GM12801 (cell line): Measurements from ENCODE around the gene FOXJ1.

Source experiments
- TF ChIP-seq, protein P1 (sequence below): IDR thresholded peaks from one replicate; pipeline ENCODE4 v1.5.1; 2011; ENCODE audit warnings: control low read depth; ENCODE audit not compliant: insufficient read length; ENCODE audit errors: extremely low read depth

The FOXJ1 gene

DNA sequence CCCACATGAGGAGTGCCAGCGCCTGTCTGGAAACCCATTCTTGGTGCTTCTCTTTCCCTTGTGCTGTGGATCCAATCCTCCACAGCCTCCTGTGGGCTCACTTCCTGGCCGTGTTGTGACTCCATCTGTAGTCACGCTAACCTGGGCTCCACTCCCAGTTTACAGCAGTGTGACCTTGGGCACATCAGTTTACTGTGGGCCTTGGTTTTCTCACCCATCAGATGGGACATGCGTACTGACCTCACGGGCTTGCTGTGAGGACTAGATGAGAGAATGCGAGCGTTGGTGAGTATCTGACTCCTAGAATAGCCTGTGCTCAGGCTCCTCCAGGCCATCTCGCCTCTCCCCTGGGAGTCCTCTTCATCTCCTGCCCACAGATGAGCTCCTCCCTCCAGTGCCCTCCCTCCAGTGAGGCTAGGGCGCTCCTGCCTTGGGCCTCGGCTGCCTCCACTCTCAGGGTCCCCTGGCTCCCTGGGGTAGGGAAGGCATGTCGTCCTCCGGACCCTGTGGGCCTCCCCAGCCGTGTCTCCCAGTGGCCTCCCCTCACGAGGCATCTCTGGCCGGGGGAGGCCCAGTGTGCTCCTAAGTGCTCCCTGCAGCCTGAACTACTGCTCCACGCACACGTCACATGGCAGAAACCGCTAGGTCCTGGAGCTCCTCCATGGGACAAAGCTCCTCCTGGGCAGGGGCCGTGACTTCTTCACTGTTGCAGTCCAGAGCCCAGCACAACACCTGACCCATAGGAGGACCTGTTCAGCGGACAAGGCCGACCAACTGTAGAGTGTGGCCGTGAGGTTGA lies 5.2 kb upstream of the FOXJ1 start:
- TF ChIP-seq, protein P1, sequence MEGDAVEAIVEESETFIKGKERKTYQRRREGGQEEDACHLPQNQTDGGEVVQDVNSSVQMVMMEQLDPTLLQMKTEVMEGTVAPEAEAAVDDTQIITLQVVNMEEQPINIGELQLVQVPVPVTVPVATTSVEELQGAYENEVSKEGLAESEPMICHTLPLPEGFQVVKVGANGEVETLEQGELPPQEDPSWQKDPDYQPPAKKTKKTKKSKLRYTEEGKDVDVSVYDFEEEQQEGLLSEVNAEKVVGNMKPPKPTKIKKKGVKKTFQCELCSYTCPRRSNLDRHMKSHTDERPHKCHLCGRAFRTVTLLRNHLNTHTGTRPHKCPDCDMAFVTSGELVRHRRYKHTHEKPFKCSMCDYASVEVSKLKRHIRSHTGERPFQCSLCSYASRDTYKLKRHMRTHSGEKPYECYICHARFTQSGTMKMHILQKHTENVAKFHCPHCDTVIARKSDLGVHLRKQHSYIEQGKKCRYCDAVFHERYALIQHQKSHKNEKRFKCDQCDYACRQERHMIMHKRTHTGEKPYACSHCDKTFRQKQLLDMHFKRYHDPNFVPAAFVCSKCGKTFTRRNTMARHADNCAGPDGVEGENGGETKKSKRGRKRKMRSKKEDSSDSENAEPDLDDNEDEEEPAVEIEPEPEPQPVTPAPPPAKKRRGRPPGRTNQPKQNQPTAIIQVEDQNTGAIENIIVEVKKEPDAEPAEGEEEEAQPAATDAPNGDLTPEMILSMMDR: no peak

DNA sequence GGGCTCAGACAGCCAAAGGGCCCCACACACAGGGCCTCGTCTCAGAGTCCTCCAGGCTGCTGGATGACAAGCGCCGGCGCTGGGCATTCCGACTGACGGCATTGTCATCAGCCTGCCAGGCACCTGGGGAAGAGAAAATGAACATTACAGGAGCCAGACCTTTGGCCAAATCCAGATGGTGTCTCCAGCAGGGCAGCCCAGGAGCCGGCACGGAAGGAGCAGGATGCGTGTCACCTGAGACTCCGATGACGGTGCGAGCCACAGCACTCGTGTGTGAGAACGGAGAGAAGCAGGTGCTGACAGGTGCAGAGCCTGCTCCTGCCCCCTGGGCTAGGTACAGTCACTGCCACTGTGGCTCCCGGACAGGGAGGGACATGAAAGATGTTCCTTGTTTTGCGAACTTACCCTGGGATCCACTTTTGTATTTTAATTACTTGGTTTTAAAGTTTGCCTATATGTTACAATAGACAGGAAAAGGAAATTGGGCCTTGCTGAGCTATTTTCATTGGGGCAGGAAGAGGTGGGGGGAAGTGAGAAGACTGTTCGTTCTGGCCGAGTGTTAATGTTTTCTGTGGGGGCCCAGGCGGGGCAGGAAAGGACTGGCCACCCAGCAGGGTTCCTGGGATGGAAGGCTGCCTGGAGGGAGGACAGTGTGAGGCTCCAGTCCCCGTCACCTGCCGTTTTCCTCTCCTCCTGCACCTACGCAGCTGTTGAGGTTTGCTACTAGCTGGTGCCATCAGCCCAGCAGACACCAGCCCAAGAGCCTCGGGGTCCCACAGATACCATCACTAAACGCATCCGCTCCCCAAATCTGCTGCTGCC lies 4.4 kb upstream of the FOXJ1 start:
- TF ChIP-seq, protein P1: no peak

DNA sequence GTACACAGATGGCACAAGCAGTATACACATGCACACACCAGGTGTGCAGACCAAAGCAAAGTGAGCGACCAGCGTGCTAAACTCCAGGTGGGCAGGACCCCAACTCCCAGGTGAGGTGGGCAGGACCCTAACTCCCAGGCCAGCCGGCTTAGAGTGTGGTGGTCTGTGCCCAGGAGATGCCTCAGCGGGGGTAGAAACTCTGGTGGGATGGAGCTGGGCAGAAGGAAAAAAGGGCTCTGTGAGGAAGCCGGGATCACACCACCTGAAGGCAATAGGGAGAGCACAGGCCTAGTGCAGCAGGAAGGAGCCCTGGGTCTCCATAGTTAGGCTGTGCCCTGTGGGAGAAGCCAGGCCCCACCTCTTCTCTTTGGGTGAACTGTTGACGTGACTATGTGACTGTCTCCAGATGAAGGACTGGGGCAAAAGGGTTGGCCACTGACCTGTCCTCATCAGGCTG lies 1.6 kb upstream of the FOXJ1 start:
- TF ChIP-seq, protein P1: no peak

DNA sequence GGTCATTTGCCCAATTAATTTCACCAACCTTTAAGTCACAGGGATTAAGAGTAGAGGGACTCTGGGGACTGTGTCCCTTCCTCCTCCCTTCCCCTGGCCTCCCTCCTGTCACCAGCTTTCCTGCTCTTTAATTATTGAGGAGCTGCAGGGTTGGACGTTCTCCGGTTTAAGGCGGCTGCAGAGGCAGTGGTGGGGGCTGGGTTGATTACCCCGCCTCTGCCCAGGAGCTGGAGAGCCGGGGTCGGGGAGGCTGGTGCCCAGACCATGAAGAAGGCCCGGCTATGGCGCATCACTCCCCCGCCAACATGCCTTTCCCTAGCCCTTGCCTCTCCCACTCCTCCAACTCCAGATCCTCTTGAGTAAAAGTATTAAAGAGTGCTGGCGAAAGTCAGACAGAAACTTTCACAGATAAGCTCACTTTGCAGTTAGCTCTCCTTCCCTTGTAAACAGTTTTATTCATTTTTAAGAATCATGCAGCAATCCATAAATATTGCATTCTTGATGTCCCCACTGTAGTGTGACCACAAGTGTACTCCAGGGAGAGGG lies 1.1 kb upstream of the FOXJ1 start:
- TF ChIP-seq, protein P1: no peak

DNA sequence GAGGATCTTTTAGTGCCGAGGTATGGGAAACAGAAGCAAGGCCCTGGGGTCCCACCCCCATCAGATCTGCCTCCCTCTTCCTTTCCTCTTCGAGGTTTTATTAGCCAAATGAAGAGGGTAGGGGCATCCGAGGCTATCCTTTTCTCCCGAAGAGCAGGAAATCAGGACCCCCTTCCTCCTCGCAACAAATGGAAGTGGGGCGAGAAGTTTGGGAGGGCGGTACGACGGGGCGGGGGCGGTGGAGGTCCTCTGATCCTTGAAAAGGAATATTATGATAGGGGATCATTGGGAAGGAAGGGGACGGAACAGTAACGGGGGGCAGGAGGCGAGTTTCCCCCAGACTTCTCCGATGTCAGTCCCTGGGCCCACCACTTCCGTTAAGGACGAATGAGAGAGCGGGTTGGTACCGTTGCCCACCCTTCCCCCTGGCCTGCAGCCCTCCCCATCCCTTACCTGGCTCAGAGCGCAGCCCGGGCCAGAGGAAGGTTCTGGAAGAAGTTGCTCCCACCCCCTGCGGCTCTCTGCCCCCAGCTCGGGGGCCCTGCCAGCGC lies 309 bp downstream of the FOXJ1 start:
- TF ChIP-seq, protein P1: no peak

DNA sequence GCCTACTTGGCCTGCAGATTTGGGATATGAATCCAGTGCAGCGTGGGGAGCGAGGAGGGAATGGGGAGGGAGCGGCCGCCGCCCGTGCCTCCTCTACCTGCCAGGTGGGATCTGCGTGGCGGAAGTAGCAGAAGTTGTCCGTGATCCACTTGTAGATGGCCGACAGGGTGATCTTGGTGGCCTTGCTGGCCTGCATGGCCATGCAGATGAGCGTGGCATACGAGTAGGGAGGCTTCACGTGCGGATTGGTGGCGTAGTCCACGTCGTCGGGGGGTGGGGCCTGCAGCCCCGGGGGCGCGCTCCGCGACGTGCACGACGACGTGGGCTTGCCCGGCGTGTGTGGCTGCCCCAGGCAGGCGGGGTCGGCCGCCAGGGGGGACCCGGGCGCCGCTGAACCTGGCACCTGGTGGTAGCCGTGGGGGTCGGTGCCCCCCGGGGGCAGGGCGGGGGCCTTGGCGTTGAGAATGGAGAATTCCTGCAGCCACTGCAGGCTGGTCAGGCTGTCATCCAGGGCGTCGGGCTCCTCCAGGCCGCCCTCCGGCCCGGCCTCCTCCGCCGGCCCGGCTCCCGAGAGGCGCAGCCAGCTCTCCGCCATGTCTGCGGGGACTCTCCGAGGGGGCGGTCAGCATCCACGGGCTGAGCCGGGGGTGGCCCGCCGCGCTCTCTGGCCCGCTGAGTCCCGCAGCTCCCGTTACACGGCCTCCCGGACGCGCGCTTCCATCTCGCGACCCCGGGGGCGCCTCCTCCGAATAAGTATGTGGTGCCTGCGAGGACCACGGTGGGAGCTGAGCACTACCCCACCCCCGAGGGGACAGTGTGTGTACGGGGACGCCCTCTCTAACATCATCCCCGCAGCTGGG lies 1.0 kb downstream of the FOXJ1 start:
- TF ChIP-seq, protein P1: no peak
